Medulla oblongata (tissue), 1 donor: ENCODE results near the gene IL4I1.
A peak's percentile ranks its signal among the peaks of the same experiment; 100 is the strongest.

Experiments used
- DNase-seq: peaks from one replicate; pipeline ENCODE4 v3.0.0-alpha.2; 2015; ENCODE audit errors: extremely low spot score

The IL4I1 gene

GRCh38 chr19:49895566-49896297, 955 bp downstream of the IL4I1 start:
- DNase-seq: no peak

- no peak for DNase-seq
These were observed 1.7 kb downstream of the IL4I1 start for GRCh38 chr19:49894879-49895565.

- no peak for DNase-seq
These were observed 2.5 kb downstream of the IL4I1 start for GRCh38 chr19:49894011-49894664.

GRCh38 chr19:49892716-49893115, 4.0 kb downstream of the IL4I1 start:
- no peak for DNase-seq

- DNase-seq: no peak
These were observed 5.3 kb downstream of the IL4I1 start for GRCh38 chr19:49891393-49891792.

GRCh38 chr19:49890349-49891311, 6.1 kb downstream of the IL4I1 start:
- no peak for DNase-seq

GRCh38 chr19:49889687-49890348, 6.9 kb downstream of the IL4I1 start:
- peak; percentile 66 for DNase-seq

- DNase-seq: no peak
These were observed 7.5 kb downstream of the IL4I1 start for GRCh38 chr19:49889038-49889686.

GRCh38 chr19:49888510-49888824, 8.2 kb downstream of the IL4I1 start:
- no peak for DNase-seq

- no peak for DNase-seq
These were observed 8.8 kb downstream of the IL4I1 start for GRCh38 chr19:49887665-49888509.

- no peak for DNase-seq
These were observed 9.5 kb downstream of the IL4I1 start for GRCh38 chr19:49887037-49887664.

GRCh38 chr19:49884760-49885159, 11.9 kb downstream of the IL4I1 start:
- DNase-seq: no peak

GRCh38 chr19:49884109-49884508, 12.6 kb downstream of the IL4I1 start:
- DNase-seq: no peak

GRCh38 chr19:49883094-49883493, 13.6 kb downstream of the IL4I1 start:
- DNase-seq: no peak

GRCh38 chr19:49882643-49883042, 14.0 kb downstream of the IL4I1 start:
- no peak for DNase-seq

GRCh38 chr19:49881672-49882394, 14.9 kb downstream of the IL4I1 start:
- DNase-seq: no peak

GRCh38 chr19:49881186-49881585, 15.5 kb downstream of the IL4I1 start:
- no peak for DNase-seq

GRCh38 chr19:49880162-49880869, 16.4 kb downstream of the IL4I1 start:
- DNase-seq: no peak
